ENCODE data around the gene SPCS1.
"Not testable (repeated sequence)": the region's sequence is repeated elsewhere in the genome, so short reads cannot be mapped to it uniquely, and the experiment has no call there.

The SPCS1 gene

GRCh38 chr3:52705688-52706686 is at the start of gene SPCS1, which contains the start of gene GLT8D1:
Gene SPCS1, plus strand, starts transcription at chr3:52706106. Its CDS starts 141 bp downstream, at chr3:52706247.
Gene GLT8D1, minus strand, starts transcription at chr3:52705791. Its CDS starts 5,331 bp downstream, at chr3:52700460.
- TF ChIP-seq ZFX (IDR thresholded peaks at IDR 0.05) (peak; percentile 78; the same call in 1 of the 2 replicates), CTCF (conservative IDR thresholded peaks at IDR 0.05) (no peak)
- H3K27ac ChIP-seq = peak within 1 kb of the TSS; percentile 93

- TF ChIP-seq ZFX (IDR thresholded peaks at IDR 0.05) (no peak), CTCF (conservative IDR thresholded peaks at IDR 0.05) (no peak)
- H3K27ac ChIP-seq = no peak overlapping the region
Measured at GRCh38 chr3:52660046-52660445, 45.9 kb upstream of the SPCS1 start.

- TF ChIP-seq CTCF (conservative IDR thresholded peaks at IDR 0.05) (no peak), ZFX (IDR thresholded peaks at IDR 0.05) (no peak)
- no peak overlapping the region for H3K27ac ChIP-seq
Measured at GRCh38 chr3:52663098-52663497, 42.8 kb upstream of the SPCS1 start.

GRCh38 chr3:52670621-52671521 is 35.0 kb upstream of the SPCS1 start:
- TF ChIP-seq ZFX (IDR thresholded peaks at IDR 0.05) (no peak), CTCF (conservative IDR thresholded peaks at IDR 0.05) (no peak)
- H3K27ac ChIP-seq = no peak overlapping the region

GRCh38 chr3:52671676-52672075 is 34.2 kb upstream of the SPCS1 start:
- no peak overlapping the region for H3K27ac ChIP-seq
- TF ChIP-seq CTCF (conservative IDR thresholded peaks at IDR 0.05) = no peak
- no peak for TF ChIP-seq ZFX (IDR thresholded peaks at IDR 0.05)

- H3K27ac ChIP-seq = not testable (repeated sequence)
Measured at GRCh38 chr3:52676201-52676600, 29.7 kb upstream of the SPCS1 start.

GRCh38 chr3:52678265-52679198 is 27.4 kb upstream of the SPCS1 start:
- H3K27ac ChIP-seq = no peak overlapping the region
- no peak for TF ChIP-seq ZFX (IDR thresholded peaks at IDR 0.05)

All from C4-2B (cell line).